ENCODE data around the gene RCAN1.
A peak's percentile ranks its signal among the peaks of the same experiment; 100 is the strongest.
"Not testable (repeated sequence)": the region's sequence is repeated elsewhere in the genome, so short reads cannot be mapped to it uniquely, and the experiment has no call there.

The RCAN1 gene

DNA sequence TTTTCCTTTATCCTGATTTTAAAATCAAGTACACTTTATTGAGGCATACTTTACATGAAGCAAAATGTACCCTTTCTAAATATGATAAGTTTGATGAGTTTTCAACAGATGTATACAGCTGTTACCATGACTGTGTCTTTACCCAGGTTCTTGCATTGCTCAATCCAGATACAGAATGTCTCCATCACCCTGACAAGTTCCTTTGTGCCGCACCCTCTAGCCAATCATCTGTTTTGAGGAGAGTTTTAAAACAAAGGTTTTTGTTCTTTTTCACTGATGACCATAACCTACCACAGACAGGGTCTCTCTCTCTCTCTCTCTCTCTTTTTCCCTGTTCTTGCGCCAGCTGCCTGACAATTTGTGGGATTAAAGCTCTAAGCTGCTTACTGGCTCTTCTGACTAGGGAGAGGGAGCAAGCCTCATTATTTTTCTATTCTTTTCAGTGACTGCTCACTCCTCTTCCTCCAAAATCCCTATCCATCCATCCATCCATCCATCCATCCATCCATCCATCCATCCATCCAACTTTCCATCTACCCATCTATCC lies 101.7 kb downstream of the RCAN1 start:
- DNase-seq = no peak

GRCh38 chr21:34511787-34512455 lies 103.0 kb downstream of the RCAN1 start, which contains the start of gene KCNE1:
KCNE1 (minus strand) TSS chr21:34512210; CDS start chr21:34449634, 62,576 bp downstream.
- DNase-seq = no peak

GRCh38 chr21:34511181-34511580 lies 103.7 kb downstream of the RCAN1 start:
- no peak for DNase-seq

GRCh38 chr21:34510148-34511142 lies 104.5 kb downstream of the RCAN1 start:
- DNase-seq = peak; percentile 27

GRCh38 chr21:34509151-34509550 lies 105.8 kb downstream of the RCAN1 start:
- no peak for DNase-seq

DNA sequence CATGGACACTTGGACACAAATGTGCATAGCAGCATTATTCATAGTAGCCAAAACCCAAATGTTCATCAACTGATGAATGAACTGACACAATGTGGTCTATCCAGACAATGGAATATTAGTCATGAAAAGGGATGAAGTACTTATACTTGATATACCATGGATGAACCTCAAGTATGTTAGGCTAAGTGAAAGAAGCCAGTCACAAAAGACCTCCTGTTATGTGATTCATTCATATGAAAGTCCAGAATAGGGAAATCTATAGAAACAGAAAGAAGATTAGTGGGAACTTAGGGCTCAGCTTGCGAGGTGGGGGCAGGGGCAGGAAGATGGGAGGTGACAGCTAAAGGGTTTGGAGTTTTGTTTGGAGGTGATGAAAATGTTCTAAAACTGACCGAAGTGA lies 110.3 kb downstream of the RCAN1 start:
- DNase-seq = no peak

DNA sequence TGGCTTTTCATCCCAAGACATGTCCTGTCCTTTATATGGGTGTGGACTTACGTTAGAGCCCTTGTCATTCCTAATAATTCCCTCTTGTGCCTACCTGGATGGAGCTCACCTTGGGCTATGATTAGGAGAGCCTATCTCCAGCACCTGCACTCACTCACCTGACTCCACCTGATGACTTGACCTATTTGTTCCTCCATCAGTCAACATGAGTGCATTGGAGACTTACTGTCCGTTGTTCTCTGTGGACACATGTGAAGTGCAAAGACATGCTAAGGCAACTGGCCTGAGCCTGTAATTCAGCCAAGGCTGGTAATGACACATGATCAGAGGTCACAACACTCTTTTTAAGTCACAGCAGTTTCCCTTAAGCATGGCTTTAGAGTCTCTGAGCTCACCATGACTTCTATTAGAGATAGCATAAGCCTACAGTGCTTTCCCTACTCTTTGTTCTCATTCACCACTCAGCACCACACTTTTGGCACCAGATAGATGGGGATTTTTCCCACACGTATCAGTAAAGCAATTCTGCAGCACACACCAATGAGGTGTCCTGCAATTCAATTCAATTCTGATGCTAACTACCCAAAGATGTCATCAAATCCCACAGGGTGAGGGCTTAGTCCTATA lies 112.3 kb downstream of the RCAN1 start:
- DNase-seq = no peak

DNA sequence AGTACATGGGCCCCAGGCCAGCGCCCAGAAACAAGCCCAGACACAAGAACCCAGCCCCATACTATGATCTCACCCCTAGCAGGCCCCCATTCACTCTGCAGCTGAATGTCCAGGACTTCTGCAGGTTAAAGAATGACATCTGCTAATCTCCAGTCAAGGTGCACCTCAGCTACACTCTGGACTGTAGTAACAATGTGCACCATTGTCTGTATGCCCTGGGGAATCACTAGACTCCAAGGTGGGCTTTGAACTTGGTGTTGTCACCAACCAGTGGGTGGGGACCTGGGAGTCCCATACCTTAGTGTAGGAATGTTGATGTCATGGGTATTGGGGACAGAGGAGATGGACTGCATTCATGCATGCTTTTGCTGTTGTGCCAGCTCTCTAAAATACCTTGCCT lies 113.2 kb downstream of the RCAN1 start:
- DNase-seq = no peak

- DNase-seq = no peak
Observed at GRCh38 chr21:34500191-34500590, 114.7 kb downstream of the RCAN1 start.

GRCh38 chr21:34499116-34499515 lies 115.8 kb downstream of the RCAN1 start:
- no peak for DNase-seq

DNA sequence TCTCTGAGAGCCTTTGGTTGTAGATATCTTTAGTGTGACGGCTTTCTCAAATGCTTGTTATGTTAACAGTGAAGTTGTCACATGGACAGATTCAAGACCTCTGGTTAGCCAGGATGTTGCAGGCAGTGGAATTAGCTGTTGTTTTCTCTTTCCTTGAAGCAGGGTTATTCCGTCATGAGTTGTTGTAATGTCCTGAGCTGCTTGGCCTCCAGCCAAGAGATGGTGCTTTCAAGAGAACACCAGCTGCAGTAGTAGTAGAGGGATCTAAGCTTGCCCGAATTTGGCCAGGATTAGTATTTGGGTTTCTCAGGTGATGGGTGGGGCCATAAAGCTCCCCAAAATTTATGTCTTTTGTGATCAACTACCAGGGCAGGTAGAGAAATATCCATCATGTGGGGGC lies 116.3 kb downstream of the RCAN1 start:
- no peak for DNase-seq

DNA sequence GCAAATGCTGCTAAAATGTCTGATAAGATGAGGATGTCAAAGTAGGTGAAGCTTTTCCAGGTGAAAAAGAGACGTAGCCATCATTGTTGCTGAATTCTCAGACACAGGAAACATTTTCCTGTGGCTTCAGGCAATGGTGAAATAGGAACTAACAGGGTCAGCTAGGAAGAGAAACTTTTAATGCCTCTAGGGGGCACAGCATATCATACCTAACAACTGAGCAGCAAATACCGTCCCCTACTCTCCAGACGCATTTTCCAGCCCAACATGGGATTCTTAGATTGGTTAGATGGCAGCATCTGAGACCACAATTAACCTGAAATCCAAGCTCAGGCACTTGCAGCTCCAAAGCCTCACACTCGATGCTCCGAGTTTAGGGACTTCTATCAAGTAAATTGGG lies 131.1 kb downstream of the RCAN1 start:
- DNase-seq = not testable (repeated sequence)

DNA sequence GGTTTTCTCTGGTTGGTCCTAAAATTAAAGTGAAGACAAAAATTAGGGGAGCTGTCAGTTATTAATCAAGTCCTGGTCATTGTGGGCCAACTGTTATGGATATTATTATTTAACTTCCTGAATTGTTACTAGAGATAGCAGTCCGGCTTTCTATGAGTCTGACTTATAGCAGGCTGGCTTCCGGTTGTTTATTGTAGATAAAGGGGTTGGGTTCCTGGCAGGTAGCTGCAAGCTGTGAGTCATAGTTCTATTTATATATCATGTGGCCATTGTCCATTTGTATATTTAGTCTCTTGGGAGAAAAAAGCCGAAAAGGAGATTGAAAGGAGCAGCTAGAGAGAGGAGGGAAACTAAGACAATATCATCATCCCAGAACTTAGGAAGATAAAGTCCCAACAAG lies 131.5 kb downstream of the RCAN1 start:
- not testable (repeated sequence) for DNase-seq

DNA sequence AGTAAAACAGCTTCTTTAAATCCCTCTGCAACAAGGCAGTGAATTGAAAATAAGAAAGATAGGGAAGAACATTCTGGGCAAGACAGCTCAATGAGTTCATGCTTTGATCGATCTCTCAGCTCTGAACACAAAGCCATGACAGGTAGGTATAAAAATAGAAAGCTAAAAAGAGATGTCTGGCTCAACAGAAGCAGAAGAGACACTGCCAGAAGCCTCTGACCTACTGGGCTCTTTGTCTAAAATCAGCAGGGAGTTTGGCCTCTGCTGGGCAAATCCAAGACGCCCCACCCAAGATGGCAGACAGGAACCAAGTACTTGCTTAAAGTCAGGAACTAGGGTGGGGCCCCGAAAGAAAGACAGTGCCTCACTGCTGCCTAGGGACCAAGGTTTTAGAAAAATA lies 147.6 kb downstream of the RCAN1 start:
- DNase-seq = not testable (repeated sequence)

Data from CD4-positive, alpha-beta T cell treated with Interleukin-17A for 4 hours (primary cell).